ENCODE data around the gene KLHL30. TPM values are rescaled to one million over a fixed set of nuclear protein-coding genes. Genes with fewer than 3 reads are reported as not detected.
"Not testable (repeated sequence)": the region's sequence is repeated elsewhere in the genome, so short reads cannot be mapped to it uniquely, and the experiment has no call there.

KLHL30 gene
- polyA plus RNA-seq, 3 donors = 0.24 to 0.60 (median 0.36) TPM

DNA sequence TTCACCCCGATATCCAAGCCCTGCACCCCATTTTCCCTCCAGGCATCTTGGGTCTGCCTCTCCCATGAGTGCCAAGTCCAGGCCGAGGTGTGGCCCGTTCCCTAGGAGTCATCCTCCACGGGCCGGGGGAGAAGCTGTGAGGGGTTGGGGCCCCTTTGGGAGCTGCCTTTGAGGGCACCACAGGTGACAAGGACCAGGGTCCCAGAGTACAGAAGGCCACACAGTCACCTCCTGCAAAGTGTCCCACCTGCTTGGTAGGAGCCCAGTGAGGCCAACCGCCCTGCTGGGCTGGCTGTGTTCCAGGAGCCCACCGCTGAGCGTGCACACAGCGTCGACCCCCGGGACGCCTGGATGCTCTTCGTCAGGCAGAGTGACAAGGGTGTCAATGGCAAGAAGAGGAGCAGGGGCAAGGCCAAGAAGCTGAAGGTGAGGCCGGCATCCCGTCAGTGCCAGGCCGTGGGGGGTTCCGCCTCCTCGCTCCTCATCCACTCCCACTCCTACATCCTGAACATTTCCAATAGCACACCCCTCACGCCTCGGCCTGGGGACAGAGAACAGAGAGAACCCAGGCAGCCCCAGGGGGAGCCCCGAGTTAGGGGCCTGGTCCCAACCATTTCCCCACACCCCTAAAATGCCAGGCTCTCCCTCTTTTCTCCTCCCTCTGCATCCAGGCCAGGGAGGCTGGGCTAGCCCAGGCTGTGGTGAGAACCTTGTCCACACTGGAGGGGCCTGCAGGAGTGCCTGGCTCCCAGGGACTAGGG, 23.0 kb downstream of the KLHL30 start:
- no peak for DNase-seq

DNA sequence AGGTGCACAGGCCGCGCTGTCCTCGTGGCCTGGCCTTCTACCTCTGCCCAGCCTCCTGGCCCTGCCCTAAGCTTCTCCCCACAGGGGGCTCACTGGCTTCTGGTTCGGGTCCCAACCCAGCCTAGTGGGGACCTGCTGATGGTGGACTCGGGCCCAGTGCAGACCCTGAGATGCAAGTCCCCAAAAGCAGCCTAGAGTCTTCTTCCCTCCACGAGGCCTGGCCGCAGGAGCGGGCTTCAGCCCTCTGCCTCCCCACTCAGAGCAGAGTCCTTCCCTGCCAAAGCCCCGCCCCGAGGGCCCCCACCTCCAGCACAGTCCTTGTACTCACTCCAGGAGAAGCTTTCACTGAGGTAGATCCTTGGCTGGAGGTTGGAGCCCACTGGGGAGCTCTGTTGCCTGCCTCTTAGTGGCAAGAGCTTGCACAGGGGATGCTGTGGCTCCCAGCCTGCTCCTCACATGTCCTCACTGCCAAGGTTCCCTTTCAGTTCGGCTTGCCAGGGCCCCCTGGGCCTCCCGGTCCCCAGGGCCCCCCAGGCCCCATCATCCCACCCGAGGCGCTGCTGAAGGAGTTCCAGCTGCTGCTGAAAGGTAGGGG, 23.9 kb downstream of the KLHL30 start:
- DNase-seq = no peak

DNA sequence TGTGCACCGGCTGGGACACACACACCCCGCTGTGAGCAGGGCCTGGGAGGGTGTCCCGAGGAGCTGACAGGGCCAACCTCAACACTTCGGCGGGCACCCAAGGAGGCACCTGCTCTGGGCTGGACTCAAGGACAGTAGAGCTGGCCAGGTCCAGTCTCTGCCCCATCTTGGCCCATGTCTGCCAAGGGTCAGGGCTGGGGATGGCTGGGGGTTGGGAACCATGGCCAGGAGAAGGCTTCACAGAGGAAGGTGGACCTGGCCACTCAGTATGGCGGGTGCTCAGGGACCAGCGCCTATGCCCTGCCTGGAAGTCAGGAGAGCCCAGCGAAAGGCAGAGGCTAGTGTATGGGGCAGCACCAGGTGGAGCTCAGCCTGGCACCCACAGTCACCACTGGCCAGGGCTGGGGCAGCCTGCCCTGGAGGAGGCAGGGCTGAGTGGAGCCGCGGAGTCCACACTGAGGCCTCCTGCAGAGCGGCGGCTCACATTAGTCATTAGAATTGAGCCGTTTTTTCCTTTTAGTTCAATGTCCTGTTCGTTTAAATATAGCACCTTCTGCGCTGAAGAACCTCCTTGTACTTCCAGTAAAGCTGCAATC, 24.5 kb downstream of the KLHL30 start:
- no peak for DNase-seq

DNA sequence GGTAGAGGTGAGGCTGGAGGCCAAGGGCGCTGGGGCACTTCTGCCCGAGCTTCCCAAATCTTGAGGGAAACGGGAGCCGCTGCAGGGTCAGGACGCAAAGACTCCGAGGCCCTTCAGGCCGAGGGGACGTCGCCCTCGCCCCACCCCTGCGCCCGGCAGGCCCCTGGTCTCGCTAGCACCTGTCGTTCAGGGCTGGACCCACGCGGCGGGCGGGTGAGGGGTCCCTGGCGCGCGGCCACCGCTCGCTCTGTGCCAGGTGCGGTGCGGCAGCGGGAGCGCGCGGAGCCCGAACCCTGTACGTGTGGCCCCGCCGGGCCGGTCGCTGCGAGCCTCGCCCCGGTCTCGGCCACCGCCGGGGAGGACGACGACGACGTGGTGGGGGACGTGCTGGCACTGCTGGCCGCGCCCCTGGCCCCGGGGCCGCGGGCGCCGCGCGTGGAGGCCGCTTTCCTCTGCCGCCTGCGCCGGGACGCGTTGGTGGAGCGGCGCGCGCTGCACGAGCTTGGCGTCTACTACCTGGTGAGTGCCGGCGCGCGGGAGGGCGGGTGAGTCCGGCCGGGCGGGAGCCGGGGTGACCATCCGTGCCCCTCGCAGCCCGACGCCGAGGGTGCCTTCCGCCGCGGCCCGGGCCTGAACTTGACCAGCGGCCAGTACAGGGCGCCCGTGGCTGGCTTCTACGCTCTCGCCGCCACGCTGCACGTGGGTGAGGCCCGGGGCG, 25.2 kb downstream of the KLHL30 start:
- DNase-seq = no peak

DNA sequence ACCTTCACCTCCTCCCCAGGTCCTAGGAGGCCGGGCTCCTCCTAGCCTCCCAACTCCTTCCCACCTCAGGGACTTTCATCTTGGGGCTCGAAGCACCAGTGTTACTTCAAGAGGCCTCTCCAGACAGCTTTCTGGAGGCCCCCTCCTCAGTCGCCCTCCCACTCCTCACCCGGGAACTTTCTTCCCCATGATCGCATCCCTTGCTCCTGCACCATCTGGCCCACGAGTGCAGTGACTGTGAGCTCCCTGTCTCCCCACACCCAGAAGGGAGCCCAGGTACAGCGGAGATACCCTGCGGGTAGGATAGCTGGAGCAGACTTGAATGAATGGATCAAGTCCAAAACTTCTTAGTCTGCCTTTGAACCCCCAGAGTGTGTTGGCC, 26.4 kb downstream of the KLHL30 start:
- no peak for DNase-seq

DNA sequence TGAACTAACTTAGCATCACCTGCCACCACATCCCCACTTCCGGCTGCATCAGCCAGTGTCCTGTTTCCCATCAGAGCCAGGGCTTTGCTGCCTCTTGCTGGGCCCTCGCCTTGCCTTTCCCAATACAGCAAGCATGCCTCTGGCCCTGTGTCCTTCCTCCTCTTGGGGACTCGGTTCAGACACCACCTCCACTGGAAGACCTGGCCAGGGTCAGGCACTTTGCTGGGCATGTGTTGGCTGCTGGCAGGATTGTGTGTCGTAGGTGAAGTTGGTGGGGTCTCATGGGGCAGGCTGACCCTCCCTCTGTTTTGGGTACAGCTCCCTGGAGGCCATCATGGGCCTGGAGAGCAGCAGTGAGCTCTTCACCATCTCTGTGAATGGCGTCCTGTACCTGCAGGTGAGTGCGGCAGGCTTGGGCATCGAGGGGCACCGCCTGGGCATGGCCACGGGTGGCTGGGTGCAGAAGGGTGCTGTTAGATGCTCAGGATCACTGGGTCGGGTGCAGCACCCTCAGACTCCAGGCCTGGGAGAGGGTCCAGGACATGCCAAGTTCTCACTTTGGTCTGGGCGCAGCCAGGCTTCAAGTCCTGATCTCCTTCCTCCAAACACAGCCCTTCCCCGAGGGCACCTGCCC, 26.9 kb downstream of the KLHL30 start:
- no peak for DNase-seq

DNA sequence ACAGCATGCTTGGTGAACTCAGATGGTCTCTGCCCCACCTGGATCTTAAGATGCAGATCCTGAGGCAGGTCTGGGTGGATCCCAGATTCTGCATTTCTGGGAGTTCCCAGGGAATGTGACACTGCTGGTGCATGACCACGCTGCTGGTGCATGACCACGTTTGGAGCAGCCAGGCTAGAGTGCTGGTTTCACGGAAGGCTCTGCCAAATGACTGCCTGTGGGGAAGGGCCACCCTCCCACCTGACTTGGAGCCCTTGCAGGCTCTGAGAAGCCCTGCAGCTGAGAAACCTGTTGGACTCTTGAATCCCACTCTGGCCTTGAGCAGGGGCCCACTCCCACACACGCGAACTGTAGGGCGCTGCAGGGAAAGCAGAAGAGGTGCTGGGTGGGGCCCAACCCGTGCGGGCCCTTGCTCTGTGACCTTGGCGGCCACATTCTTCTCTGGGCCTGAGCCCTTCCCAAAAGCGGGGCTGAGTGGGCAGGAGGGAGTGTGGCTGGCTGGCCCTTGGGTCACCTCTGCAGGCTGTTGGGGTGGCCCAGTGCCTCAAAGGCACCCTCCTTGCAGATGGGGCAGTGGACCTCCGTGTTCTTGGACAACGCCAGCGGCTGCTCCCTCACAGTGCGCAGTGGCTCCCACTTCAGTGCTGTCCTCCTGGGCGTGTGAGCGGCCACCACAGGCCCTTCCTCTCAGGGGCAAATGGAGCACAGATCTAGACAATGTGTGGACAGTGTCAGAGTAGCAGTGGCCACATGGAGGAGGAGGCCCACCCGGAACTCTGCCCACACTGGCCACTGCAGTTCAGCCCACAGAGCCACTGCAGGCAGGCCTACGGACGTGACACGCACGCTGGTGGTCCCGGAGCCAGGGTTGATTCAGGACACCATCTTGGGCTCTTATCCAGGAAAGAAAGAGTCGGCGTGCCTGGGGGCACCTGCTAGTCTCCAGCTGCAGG, 28.2 kb downstream of the KLHL30 start:
- no peak for DNase-seq

DNA sequence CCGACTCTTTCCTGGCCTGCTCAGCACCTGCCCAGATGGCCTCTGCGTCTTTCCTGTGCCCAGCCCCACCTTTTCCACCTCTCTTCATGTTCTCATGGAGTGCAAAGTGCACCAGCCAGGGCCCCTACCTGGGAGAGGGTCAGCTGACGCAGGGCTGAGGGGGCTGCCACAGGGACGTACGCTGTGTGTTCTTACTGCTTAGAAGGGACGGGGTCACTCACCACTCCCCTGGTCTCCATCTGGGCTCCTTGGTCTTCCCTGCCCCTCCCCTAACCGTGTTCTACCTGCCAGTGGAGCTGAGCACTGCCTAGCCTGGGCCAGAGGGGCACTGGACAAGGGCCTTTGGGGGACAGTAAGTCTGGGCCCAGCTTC, 28.9 kb downstream of the KLHL30 start:
- no peak for DNase-seq

DNA sequence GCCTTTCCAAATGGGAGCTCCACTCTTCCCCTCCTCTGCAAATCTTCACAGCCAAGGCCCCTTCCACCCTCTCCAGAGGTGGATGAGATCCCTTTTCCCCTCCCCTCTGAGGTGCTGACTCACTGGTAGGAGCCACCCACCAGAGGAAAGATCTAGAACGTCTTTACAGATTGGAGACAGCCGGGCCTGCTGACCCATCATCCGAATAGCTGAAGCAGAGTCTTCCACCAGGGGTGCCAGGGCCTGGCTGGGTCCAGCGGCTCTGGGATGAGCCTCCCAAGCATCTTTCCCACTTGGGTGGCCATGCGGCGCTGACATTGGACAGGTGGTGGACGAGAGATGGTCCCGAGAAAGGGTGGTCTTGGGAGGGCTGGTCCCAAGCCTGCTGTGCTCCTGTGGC, 29.3 kb downstream of the KLHL30 start:
- no peak for DNase-seq

DNA sequence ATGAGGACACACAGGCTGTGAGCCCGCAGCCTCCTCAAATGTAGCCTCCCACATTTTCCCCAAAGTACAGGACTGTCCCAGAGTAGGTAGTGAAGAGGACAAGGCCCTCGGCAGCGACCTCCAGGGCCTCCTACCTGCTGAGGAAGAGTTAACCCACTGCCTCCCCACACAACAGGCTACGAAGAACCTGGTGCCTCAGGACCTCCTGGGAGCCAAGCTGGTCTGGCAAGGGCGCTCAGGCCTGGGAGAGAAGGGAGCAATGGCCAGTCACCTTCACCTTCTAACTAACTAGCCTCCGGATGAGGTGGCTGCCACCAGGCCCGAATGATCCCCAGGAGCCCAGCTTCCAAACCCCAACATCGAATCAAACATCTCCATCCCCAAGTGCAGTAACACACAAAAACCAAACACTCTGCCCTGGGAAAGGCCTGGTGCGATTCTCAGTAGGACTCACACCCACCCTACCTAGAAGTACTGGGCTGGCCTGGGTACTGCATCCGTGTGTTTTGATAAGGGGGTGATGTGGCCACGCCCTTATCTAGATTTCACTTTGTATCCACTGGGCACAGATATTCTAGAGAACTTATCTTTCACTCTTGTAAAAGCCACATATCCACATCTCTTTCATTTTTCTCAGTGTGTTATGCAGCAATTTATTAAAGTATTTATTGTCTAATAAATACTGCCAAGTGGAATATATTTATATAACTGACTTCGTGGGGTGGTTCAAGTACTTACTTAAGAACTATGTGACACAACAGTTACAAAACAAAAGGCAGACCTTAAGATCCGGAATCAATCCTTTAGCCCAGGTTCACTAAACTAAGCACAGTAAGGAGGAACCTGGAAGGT, 30.0 kb downstream of the KLHL30 start:
- no peak for DNase-seq

DNA sequence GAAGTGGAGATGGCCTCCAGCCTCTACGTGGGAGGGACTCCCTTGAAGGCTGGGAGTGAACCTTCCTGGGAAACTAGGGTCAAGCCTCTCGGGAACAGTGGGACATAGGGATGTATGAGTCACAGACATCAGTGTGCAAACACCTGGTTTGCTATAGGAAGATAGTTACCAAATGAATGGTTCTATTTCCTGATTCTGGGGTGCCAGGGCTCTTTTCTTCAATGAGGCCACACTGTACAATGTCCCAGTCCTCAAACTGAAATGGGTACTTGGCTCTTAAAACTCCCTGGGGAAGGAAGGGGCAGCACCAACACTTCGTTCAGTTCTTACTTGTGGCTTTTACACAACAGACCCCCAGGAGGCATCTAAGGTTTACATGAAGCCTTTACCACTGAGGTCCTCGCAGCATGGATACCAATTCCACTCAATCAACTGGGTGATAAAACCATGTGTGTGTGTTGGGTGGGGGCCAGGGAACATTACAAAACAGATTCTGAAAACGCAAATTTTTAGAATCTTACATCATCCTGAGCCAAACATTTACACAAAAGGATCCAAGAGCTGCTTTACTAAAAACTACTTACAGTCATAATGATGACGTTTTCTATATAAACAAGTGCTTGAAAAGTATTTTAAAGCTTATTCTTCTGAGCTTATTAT, 30.7 kb downstream of the KLHL30 start:
- DNase-seq = no peak

DNA sequence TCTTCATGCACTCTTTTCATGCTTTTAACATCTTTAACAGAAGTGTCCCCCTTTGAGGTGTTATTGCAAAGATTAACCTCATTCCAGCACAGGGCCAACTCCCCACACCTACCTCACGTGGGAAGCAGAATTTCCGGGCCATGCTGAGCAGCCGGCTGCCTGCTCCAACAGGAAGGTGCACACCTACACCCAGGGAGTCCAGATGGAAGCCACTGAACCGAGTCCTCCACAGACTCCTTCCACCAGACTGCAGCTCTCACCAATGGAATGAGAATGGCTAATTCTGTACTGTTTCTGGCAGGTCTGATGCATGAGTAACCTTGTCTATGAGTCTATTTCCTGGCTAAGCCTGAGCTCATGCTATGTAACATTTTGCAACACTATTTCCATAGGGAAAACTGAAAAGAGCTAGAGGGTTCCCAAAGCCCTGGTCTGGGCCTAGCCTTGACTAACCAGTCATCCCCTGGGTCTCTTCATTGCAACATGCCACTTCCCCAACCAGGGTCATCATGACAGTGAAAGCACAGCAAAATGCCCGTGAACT, 31.3 kb downstream of the KLHL30 start:
- no peak for DNase-seq

DNA sequence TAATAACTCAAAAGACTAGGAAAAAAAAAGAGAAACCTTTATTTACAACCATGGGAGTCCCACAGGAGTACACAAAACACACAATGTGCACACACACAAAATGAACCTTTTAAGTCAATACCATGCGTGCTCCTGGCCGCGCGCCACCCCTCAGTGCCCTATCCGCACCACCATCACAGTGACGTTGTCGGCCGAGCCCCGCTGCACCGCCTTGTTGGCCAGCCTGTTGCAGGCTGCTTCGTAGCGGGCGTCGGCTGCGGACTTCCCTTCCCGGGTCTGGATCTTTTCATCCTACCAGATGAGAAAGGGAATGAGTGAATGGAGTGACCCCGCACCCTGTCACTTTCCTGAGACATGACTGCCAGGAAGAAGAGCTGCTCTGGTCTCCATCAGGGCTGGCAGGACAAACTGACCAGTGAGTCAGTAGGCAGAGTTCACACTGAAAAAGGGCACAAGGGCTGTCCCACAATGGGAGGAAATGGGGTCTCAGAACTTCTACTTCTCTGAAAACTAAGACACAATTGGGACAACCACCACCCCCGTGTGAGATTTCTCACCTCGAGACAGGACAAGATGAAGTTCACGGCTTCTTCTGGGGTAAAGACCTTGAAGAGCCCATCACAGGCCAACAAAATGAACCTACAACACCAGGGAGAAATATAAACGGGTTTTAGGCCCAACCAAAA, 32.1 kb downstream of the KLHL30 start:
- DNase-seq = no peak

DNA sequence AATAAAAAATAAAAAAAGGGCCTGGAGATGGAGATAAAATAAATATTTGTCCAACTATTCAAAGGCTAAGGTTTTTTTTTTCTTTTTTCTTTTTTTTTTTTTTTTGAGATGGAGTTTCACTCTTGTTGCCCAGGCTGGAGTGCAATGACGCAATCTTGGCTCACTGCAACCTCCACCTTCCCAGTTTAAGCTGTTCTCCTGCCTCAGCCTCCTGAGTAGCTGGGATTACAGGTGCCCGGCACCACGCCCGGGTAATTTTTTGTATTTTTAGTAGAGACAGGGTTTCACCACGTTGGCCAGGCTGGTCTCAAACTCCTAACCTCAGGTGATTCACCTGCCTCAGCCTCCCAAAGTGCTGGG, 32.6 kb downstream of the KLHL30 start:
- DNase-seq = not testable (repeated sequence)

DNA sequence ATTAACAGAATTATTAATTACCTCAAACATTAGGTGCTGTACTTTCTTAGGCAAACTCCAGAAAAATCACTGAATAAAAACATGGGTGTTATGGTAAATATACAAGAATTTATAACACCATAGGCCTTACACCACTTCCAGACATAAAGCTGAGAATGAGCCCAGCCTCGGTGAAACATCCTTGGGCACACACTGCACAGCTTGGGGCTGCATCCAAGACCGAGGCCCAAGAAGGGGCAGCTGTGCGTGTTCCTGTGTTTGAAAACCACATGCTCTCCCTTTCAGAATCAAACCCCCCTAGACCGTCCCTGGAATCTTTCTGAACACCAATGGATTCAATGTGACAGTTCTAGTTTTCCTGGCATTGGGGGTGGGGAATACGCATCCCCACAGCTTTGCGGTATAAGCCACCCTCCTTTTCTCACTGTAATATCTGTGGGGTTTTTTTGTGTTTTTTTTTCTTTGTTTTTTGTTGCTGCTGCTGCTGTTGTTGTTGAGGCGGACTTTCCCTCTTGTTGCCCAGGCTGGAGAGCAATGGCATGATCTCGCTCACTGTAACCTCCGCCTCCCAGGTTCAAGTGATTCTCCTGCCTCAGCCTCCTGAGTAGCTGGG, 33.2 kb downstream of the KLHL30 start:
- no peak for DNase-seq

DNA sequence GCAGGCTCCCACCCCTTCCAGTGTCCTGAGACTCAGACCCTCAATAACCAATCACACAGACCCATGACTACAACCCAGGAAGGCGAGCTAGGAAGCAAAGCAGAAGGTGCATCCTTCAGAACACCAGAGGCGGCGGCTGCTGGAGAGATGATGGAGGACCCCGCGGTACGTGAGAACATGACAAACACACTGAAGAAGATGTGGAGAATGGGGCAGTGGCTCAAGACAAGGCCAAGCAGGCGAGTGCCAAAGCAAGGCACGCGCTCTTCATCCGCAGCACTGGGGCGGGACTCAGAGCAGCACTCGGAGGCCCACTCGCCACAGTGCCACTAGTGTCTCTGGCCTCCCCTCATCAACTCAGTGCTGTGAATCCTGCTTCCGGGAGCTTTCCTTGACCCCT, 34.0 kb downstream of the KLHL30 start:
- no peak for DNase-seq

DNA sequence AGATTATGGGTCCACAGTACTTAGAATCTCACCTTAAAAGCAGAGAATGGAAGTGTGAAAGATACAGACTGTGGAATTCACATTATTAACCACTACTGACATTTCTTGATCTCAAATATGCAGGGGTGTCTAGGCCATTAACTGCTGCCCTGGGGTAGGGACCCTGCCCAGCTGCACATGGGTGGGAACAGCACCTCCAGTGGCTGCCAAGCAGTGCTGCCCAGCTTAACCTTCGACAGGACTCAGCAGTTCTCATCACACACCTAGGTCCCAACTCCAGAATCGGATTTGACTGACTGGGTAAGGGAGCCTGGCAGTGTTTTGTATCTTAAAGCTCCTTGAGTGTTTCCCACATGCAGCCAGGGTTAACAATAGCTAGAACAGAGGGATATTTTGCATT, 35.2 kb downstream of the KLHL30 start:
- DNase-seq = no peak

DNA sequence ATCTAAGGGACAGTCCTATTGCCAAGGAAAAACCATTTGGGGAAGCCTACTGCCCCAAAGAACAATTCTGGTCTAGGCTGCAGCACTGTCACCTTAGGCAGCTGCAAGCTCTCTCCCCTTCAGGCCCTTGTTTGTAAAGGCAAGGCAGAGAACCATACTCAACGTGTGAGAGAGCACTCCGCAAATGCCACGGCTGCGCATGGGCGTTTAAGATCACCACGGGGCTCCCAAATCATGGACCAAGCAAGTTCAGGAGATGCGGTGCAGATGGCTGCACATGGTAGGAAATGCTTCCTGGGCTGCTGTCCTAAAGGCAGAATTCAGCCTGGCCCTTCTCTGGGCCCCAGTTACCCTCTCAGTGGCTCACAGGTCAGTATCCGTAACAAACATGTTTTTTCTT, 35.8 kb downstream of the KLHL30 start:
- no peak for DNase-seq

Data from renal pelvis (tissue), 4 donors.